ENCODE results near the gene ERN1.
"Not testable (repeated sequence)": the region's sequence is repeated elsewhere in the genome, so short reads cannot be mapped to it uniquely, and the experiment has no call there.

The ERN1 gene

GRCh38 chr17:64022611-64023063, 107.3 kb downstream of the ERN1 start:
- DNase-seq: no peak

- peak; percentile 73 for DNase-seq
Measured at GRCh38 chr17:64020056-64020766, 109.7 kb downstream of the ERN1 start, which contains the start of gene ICAM2. TSS of gene ICAM2 (minus strand) at chr17:64020633. CDS start at chr17:64006691, 13,942 bp downstream.

GRCh38 chr17:64019551-64019961, 110.4 kb downstream of the ERN1 start:
- DNase-seq: not testable (repeated sequence)

GRCh38 chr17:64017381-64017980, 112.5 kb downstream of the ERN1 start:
- peak; percentile 56 for DNase-seq

- DNase-seq: no peak
Measured at GRCh38 chr17:64016974-64017373, 113.0 kb downstream of the ERN1 start.

GRCh38 chr17:64016231-64016784, 113.6 kb downstream of the ERN1 start:
- peak; percentile 76 for DNase-seq

- DNase-seq: no peak
Measured at GRCh38 chr17:64015447-64015846, 114.5 kb downstream of the ERN1 start.

GRCh38 chr17:64009571-64010402, 120.2 kb downstream of the ERN1 start:
- DNase-seq: no peak

GRCh38 chr17:64008830-64009229, 121.1 kb downstream of the ERN1 start:
- no peak for DNase-seq

- DNase-seq: no peak
Measured at GRCh38 chr17:64008346-64008745, 121.6 kb downstream of the ERN1 start.

GRCh38 chr17:64007838-64008282, 122.1 kb downstream of the ERN1 start:
- no peak for DNase-seq

- DNase-seq: not testable (repeated sequence)
Measured at GRCh38 chr17:64007089-64007837, 122.7 kb downstream of the ERN1 start.

GRCh38 chr17:64006361-64007088, 123.4 kb downstream of the ERN1 start:
- DNase-seq: peak; percentile 93

GRCh38 chr17:64005734-64006167, 124.2 kb downstream of the ERN1 start:
- DNase-seq: peak; percentile 38

- DNase-seq: no peak
Measured at GRCh38 chr17:64004903-64005733, 124.8 kb downstream of the ERN1 start.

- no peak for DNase-seq
Measured at GRCh38 chr17:64004218-64004770, 125.7 kb downstream of the ERN1 start.

- DNase-seq: no peak
Measured at GRCh38 chr17:64003526-64004121, 126.3 kb downstream of the ERN1 start.

- no peak for DNase-seq
Measured at GRCh38 chr17:64002658-64003525, 127.1 kb downstream of the ERN1 start.
